GM12873 (cell line): Measurements from ENCODE around the gene PPHLN1.

Source experiments
- CTCF ChIP-seq: IDR thresholded peaks from 2 replicates; pipeline ENCODE4 v1.5.1; 2012; ENCODE audit warnings: low read depth, mild to moderate bottlenecking, moderate library complexity, low read length, control low read depth; ENCODE audit not compliant: insufficient read depth; ENCODE audit errors: missing control alignments

The PPHLN1 gene

GRCh38 chr12:42283739-42284138 lies 42.2 kb upstream of the PPHLN1 start:
- TF ChIP-seq CTCF = no peak

- TF ChIP-seq CTCF = no peak
These were observed 41.8 kb upstream of the PPHLN1 start for GRCh38 chr12:42284157-42284556.

GRCh38 chr12:42284876-42285275 lies 41.1 kb upstream of the PPHLN1 start:
- TF ChIP-seq CTCF = no peak

- TF ChIP-seq CTCF = no peak
These were observed 40.5 kb upstream of the PPHLN1 start for GRCh38 chr12:42285431-42285830.

- TF ChIP-seq CTCF = no peak
These were observed 39.2 kb upstream of the PPHLN1 start for GRCh38 chr12:42286741-42287140.

- no peak for TF ChIP-seq CTCF
These were observed 37.4 kb upstream of the PPHLN1 start for GRCh38 chr12:42288544-42288943.

GRCh38 chr12:42291680-42292079 lies 34.3 kb upstream of the PPHLN1 start:
- no peak for TF ChIP-seq CTCF
